CMK (cell line): Measurements from ENCODE around the gene IMMP2L.

Source experiments
- DNase-seq: peaks from one replicate; pipeline ENCODE4 v3.0.0-alpha.2; 2010; ENCODE audit warnings: low read depth

The IMMP2L gene

DNA sequence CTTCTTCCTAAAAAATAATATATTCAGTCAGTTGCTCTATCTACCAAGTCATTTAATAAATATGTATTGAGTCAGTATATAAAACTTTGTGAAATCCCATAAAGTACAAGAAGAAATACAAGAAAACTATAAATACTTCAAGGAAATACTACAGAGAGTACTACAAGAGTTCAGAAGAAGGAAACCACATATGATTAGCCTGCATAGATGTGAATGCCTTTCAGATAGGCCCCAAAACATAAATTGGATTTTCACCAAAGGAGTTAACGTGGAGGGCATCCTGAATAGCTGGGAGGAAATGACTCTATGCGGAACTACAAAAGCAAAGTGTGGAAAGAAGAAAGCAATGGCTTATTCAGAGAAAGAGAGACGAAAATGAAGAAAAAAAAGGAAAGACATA is 351.3 kb downstream of the IMMP2L start:
- no peak for DNase-seq

DNA sequence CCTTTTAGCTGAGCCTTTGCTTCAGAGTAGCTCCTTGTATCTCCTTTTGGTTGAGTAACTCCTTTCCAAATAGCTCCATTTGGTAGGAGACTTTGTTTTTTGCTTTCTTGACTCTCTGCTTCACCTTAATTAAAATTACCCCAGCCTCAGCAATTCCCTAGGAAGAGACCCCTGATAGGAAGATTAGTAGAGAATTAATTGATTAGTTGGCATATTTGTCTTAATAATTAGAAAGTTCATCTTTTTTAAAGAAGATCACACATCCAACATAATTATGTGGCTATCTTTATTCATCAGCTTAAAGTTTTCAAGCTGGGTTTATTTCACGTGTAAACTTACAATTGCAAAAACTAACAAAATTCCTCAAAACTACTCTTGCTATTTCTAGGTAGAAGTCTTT is 352.2 kb downstream of the IMMP2L start:
- DNase-seq: no peak

DNA sequence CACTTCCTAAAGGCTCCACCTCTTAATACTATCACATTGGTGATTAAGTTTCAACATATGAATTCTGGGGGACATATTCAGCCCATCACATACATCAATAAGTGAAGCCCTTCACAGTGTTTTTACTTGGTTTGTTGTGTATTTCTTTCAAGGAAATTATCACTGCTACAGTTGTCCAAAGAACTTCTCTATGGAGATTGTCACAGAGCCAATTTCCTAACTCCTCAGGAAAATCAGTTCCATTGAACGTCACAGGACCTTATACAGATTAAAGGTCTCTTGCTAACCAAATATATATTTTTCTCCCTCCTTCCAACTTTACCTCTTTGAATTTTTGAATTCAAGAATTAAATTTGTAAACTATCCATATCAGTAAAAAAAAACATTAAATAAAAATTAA is 357.0 kb downstream of the IMMP2L start:
- no peak for DNase-seq

GRCh38 chr7:111202321-111202720 is 360.0 kb downstream of the IMMP2L start:
- no peak for DNase-seq

GRCh38 chr7:111199643-111200042 is 362.6 kb downstream of the IMMP2L start:
- DNase-seq: no peak

DNA sequence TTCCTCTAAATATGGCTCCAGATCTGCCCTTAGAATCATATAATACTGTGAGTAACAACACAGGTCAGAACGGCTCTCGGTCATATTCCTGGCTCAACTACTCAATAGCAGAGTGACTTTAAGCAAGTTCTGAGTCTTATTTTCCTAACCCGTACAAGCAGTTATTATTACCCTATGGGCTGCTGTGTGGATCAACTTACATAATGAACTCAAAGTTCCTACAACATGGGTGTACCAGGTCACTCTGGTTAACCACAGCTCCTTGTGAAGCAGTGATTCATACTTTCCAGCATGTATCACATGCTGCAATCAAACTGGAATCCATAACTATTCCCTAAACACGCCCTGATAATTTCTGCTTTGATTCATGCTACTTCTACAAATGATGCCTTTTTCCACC is 364.0 kb downstream of the IMMP2L start:
- DNase-seq: no peak

GRCh38 chr7:111196655-111197054 is 365.6 kb downstream of the IMMP2L start:
- no peak for DNase-seq

GRCh38 chr7:111192614-111193413 is 369.5 kb downstream of the IMMP2L start:
- DNase-seq: no peak

GRCh38 chr7:111190804-111191203 is 371.5 kb downstream of the IMMP2L start:
- peak; percentile 38 for DNase-seq

DNA sequence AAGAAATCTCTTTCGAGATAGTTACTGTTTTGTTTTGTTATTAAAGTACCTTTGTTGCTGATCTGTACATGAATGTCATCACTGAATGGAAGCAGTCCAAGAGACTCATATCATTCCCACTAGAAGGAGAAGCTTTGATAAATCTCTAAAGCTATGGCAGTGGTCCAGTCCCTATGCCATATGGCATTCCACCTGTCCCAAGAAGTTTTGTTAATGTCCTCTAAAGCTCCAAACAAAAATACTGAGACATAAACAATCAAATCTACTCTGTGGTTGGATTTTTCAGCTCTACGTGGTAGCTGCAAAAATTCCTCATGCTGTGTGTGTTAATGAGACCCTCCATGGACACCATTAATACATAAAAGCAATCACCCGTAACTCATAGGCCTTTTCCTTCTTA is 377.3 kb downstream of the IMMP2L start:
- DNase-seq: no peak

- no peak for DNase-seq
Measured at GRCh38 chr7:111183321-111183720, 379.0 kb downstream of the IMMP2L start.

GRCh38 chr7:111180338-111180737 is 382.0 kb downstream of the IMMP2L start:
- DNase-seq: no peak

GRCh38 chr7:111175908-111176441 is 386.3 kb downstream of the IMMP2L start:
- DNase-seq: no peak

DNA sequence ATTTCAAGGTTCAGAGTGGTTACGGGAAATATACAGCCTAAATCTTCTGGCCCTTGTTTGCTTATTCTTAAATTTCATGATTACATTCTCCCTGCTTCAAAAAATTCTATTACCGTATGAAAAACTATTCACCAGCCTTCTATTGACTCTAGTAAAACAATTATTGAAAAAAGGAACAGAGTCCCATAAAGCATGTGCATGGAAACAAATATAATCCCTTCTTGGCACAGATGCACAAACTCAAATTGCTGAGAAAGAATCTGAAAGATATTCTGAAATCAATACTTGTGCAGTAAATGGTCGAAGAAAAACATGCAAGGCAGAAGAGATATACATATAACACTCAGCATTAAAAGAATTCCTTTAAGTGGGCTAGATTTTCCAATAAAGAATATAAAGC is 387.8 kb downstream of the IMMP2L start:
- DNase-seq: no peak

DNA sequence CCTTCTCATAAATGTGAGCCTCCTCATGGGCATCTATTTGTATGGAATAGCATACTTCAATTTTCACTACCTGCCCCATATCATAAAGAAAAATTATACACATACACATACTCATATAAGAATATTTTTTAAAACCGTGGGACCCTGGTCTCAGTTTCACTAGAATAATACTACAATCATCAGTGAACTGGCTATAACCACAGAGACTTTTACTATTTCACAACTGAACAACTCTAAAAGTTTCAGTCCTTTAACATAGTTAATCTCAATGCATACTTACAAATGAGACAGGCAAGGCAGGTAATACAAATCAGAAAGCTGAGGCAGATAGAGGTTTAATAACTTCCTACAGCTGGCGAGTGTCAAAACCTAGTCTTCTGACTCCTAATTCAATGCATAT is 388.3 kb downstream of the IMMP2L start:
- DNase-seq: no peak

DNA sequence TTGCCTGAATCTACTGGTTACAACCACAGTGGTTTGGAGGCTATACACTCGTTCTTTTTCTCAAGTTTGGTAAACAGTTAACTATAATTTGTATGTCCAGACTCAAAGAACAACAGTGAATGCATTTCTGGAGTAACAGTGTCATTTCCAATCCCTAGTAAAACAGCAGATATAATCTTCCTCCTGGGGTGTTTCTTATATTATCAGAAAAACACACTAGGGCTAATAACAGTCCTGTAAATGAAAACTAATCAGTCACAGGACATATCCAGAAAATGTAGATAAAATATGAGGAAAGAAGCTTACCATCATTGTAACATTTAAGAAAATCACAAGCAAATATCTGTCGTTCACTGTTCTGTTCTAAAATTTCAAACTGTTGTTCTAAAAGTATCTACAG is 388.8 kb downstream of the IMMP2L start:
- DNase-seq: no peak

DNA sequence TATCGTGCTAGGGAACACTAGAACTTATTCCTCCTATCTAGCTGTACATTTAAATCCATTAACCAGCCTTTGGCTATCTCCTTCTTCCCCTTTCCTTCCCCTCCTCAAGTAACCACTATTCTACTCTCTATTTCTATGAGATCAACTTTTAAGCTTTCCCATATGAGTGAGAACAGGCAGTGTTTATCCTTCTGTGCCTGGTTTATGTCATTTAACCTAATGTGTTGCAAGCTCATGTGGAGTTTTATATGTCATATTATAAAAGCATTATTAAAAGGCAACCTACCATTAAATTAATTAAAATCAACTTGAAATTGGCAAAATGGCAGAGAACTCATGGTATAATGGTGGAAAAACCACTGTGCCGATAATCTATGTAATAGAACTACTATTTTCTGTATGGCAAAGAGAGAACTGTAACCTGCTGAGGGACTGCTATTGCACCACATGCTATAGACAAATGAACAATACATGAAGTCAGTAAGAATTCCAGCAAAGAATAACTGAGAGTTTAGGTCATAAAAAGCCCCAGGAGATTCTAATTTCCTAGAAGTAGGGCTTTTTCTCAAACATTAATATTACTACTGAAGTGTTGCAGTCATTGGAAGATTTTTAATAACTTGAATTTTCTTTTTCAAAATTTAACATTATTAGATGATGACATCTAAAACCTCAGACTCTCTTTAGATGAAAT is 389.6 kb downstream of the IMMP2L start:
- no peak for DNase-seq

- no peak for DNase-seq
Measured at GRCh38 chr7:111168182-111168581, 394.1 kb downstream of the IMMP2L start.

DNA sequence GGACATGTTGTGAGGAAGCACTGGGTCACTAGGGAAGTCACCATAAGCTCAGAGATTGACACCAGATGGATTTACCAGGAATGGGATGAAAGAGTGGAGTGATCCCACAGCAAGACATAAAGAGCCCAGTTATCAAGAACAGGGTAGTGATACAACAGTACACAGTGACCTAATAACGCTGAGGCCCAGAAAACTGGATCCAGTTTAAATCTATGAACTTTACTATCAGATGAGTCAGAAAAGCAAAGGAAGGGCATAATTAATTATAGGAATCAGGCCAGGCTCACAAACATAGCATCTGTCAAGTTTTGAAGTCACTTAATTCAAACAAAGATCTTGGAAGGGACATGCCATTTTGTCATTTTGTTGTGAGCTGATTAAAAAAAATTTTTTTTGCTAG is 397.9 kb downstream of the IMMP2L start:
- no peak for DNase-seq

- no peak for DNase-seq
Measured at GRCh38 chr7:111162692-111163091, 399.6 kb downstream of the IMMP2L start.

- no peak for DNase-seq
Measured at GRCh38 chr7:111160297-111160696, 402.0 kb downstream of the IMMP2L start.

DNA sequence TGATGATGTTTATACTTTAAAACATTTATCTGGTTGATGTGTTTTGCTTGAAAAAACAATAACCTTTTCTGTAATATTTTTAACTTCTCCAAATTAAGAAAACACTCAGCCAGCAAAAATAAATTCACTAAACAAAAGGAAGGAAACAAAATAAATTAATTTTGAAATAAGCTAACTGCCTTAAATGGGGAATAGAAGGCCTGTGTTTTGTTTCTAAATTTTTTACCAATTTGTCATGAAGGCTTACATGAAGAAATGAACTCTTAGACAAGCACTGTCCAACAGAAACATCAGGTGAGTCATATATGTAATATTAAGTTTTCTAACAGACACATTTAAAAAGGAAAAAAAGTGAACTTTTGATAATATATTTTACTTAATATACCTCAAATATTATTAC is 402.9 kb downstream of the IMMP2L start:
- no peak for DNase-seq

DNA sequence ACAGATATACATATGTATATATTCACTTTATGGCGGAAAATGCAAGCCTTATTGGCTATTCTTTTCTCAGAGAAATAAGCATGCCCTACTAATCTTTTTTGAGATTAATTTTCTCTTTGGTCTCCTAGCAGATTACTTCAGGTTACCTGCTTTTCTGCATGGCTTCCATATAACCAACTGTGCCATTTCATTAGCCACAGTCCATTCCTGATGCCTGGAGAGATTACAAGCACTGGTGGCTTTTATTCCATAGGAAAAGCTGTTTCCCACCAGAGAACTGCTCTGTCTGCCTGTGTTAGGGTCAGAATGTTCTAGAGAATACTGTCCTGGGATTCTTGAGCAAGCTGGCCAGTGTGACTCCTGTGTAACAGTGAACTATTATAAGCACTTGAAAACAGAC is 411.6 kb downstream of the IMMP2L start:
- no peak for DNase-seq
